ENCODE measurements around the gene PAN2.
"Not testable (repeated sequence)": the region's sequence is repeated elsewhere in the genome, so short reads cannot be mapped to it uniquely, and the experiment has no call there.

PAN2 gene

GRCh38 chr12:56333679-56334489, at the start of gene PAN2:
TSS of gene PAN2 (minus strand) at chr12:56334000. CDS start at chr12:56333094, 906 bp downstream.
- peak; percentile 98 for DNase-seq

- no peak for DNase-seq
These were observed 48.8 kb upstream of the PAN2 start for GRCh38 chr12:56382611-56383010.

- DNase-seq, result no peak
These were observed 44.2 kb upstream of the PAN2 start for GRCh38 chr12:56377989-56378316.

- no peak for DNase-seq
These were observed 43.6 kb upstream of the PAN2 start for GRCh38 chr12:56377310-56377988.

- DNase-seq, result no peak
These were observed 42.0 kb upstream of the PAN2 start for GRCh38 chr12:56375598-56376434.

GRCh38 chr12:56374726-56375597, 41.2 kb upstream of the PAN2 start:
- DNase-seq, result no peak

- DNase-seq, result no peak
These were observed 39.7 kb upstream of the PAN2 start for GRCh38 chr12:56373515-56373914.

- DNase-seq, result no peak
These were observed 33.1 kb upstream of the PAN2 start for GRCh38 chr12:56366948-56367347.

- DNase-seq, result no peak
These were observed 28.6 kb upstream of the PAN2 start, which contains the start of gene APOF for GRCh38 chr12:56362130-56363059. TSS of gene APOF (minus strand) at chr12:56362857. CDS start at chr12:56362745, 112 bp downstream.

GRCh38 chr12:56361487-56362129, 27.8 kb upstream of the PAN2 start:
- DNase-seq, result no peak

GRCh38 chr12:56359851-56360767, 26.3 kb upstream of the PAN2 start, which contains the start of gene STAT2:
TSS of gene STAT2 (minus strand) at chr12:56360107. CDS start at chr12:56356571, 3,536 bp downstream.
- DNase-seq, result peak; percentile 100

GRCh38 chr12:56358836-56359532, 25.2 kb upstream of the PAN2 start:
- no peak for DNase-seq

GRCh38 chr12:56351325-56351724, 17.5 kb upstream of the PAN2 start:
- no peak for DNase-seq

GRCh38 chr12:56350662-56351061, 16.9 kb upstream of the PAN2 start:
- no peak for DNase-seq

- DNase-seq, result no peak
These were observed 15.0 kb upstream of the PAN2 start for GRCh38 chr12:56348776-56349175.

GRCh38 chr12:56347255-56347654, 13.5 kb upstream of the PAN2 start:
- not testable (repeated sequence) for DNase-seq

- no peak for DNase-seq
These were observed 12.9 kb upstream of the PAN2 start for GRCh38 chr12:56346675-56347074.

- not testable (repeated sequence) for DNase-seq
These were observed 8.5 kb upstream of the PAN2 start for GRCh38 chr12:56342290-56342689.

- DNase-seq, result no peak
These were observed 7.8 kb upstream of the PAN2 start for GRCh38 chr12:56341616-56342015.
